Liver (tissue), 3 donors: Measurements from ENCODE around the gene PSMD11.

Experiments
- CTCF ChIP-seq: fragments of 150-350 bp; IDR thresholded peaks from 2 replicates; pipeline ENCODE4 v1.5.1; 2017; ENCODE audit warnings: improper control_type of control experiment, low read depth, low read length; ENCODE audit not compliant: missing input control
- RAD21 ChIP-seq, 2 donors: IDR thresholded peaks; 2 replicates each; pipeline ENCODE4 v1.6.1; 2016; ENCODE audit warnings: antibody characterized with exemption in 2 of 2, mild to moderate bottlenecking in 2 of 2
- ZBTB33 ChIP-seq: IDR thresholded peaks from 2 replicates; pipeline ENCODE4 v1.6.1; 2016; ENCODE audit warnings: antibody characterized with exemption
- donor health status: healthy.
- donor health status: healthy.

GRCh38 chr17:32446949-32447348 lies 2.6 kb downstream of the PSMD11 start:
- TF ChIP-seq CTCF = no peak
- no peak for TF ChIP-seq RAD21 (IDR thresholded peaks at IDR 0.05)
- no peak for TF ChIP-seq ZBTB33
